ENCODE measurements around the gene SULF2. TPM values are rescaled to one million over a fixed set of nuclear protein-coding genes. Genes with fewer than 3 reads are reported as not detected.

The SULF2 gene
- total RNA-seq, 1 experiment from 2014 or later = not detected

DNA sequence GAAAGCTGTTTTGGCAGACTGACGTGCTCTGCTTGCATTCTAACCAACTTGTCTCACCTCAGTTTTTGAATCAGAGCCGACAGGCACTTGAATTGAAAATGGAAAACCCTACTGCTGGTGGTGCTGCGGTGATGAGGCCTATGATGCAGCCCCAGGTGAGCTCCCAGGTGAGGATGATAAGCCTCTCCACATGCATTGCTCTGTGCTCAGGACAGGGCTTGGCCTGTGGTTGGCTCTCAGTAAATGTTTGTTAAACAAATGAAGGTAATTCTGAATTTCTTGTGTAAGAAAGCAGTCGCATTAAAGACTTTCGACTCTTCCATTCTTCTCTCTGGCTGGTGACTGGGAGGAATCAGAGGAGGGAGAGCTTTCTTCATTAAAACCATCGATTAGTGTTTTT is 136.3 kb downstream of the SULF2 start:
- Histone ChIP-seq H3K9me2 (replicated peaks; ENCODE audit: insufficient read depth, low read length) (no peaks in the 10 kb centered on the region), H3K9ac (ENCODE audit: low read length) (no peak overlapping the region), H3K36me3 (ENCODE audit: insufficient read depth, low read length) (peaks cover 42% of the 10 kb centered on the region), H3K4me1 (ENCODE audit: low read length) (no peaks in the 10 kb centered on the region), H3K27me3 (ENCODE audit: low read length) (no peaks in the 10 kb centered on the region), H3K9me3 (ENCODE audit: low read length) (no peaks in the 10 kb centered on the region), H2AFZ (ENCODE audit: low read length) (no peak overlapping the region), H3K4me2 (ENCODE audit: low read depth, low read length, poor library complexity, severe bottlenecking) (no peak overlapping the region), H3K27ac (ENCODE audit: low read length) (no peak overlapping the region), H3K4me3 (ENCODE audit: low read length) (no peak overlapping the region), H4K20me1 (ENCODE audit: insufficient read depth, low read depth, low read length) (no peaks in the 10 kb centered on the region), H3K79me2 (ENCODE audit: low read length) (no peaks in the 10 kb centered on the region)
- DNase-seq = no peak

GRCh38 chr20:47647994-47648393 is 137.3 kb downstream of the SULF2 start:
- Histone ChIP-seq H3K4me2 (ENCODE audit: low read depth, low read length, poor library complexity, severe bottlenecking) (no peak overlapping the region), H3K27me3 (ENCODE audit: low read length) (no peaks in the 10 kb centered on the region), H3K9me3 (ENCODE audit: low read length) (no peaks in the 10 kb centered on the region), H2AFZ (ENCODE audit: low read length) (no peak overlapping the region), H3K36me3 (ENCODE audit: insufficient read depth, low read length) (peaks cover 39% of the 10 kb centered on the region), H3K79me2 (ENCODE audit: low read length) (no peaks in the 10 kb centered on the region), H3K4me3 (ENCODE audit: low read length) (no peak overlapping the region), H3K9me2 (replicated peaks; ENCODE audit: insufficient read depth, low read length) (no peaks in the 10 kb centered on the region), H4K20me1 (ENCODE audit: insufficient read depth, low read depth, low read length) (no peaks in the 10 kb centered on the region), H3K4me1 (ENCODE audit: low read length) (no peaks in the 10 kb centered on the region), H3K27ac (ENCODE audit: low read length) (no peak overlapping the region), H3K9ac (ENCODE audit: low read length) (no peak overlapping the region)
- no peak for DNase-seq

DNA sequence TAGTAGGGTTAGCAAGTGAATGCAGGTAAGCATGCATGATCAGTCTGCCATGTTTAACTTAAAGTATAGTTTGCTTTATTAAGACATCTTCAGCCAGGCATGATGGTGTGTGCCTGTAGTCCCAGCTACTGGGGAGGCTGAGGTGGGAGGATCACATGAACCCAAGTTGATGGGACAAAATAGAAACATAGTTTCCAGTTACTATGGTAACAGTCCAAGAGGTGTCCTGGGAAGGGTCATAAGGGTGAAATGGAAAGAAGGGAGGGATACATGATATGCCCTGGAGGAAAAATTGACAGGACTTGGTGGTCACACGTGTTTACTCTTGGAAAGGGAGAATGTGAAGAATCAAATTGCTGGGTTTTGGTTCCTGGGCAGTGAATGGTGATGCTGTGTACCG is 139.6 kb downstream of the SULF2 start:
- H3K36me3 ChIP-seq (ENCODE audit: insufficient read depth, low read length) = peaks cover 37% of the 10 kb centered on the region
- no peaks in the 10 kb centered on the region for H3K4me1 ChIP-seq (ENCODE audit: low read length)
- no peak overlapping the region for H3K27ac ChIP-seq (ENCODE audit: low read length)
- H3K9me3 ChIP-seq (ENCODE audit: low read length) = no peaks in the 10 kb centered on the region
- no peaks in the 10 kb centered on the region for H4K20me1 ChIP-seq (ENCODE audit: insufficient read depth, low read depth, low read length)
- no peaks in the 10 kb centered on the region for H3K9me2 ChIP-seq (replicated peaks; ENCODE audit: insufficient read depth, low read length)
- H3K79me2 ChIP-seq (ENCODE audit: low read length) = no peaks in the 10 kb centered on the region
- no peak for DNase-seq
- H3K27me3 ChIP-seq (ENCODE audit: low read length) = no peaks in the 10 kb centered on the region
- no peak overlapping the region for H3K4me3 ChIP-seq (ENCODE audit: low read length)
- no peak overlapping the region for H2AFZ ChIP-seq (ENCODE audit: low read length)
- H3K9ac ChIP-seq (ENCODE audit: low read length) = no peak overlapping the region
- no peak overlapping the region for H3K4me2 ChIP-seq (ENCODE audit: low read depth, low read length, poor library complexity, severe bottlenecking)

GRCh38 chr20:47642624-47643023 is 142.7 kb downstream of the SULF2 start:
- H3K9me2 ChIP-seq (replicated peaks; ENCODE audit: insufficient read depth, low read length) = no peaks in the 10 kb centered on the region
- no peaks in the 10 kb centered on the region for H3K4me1 ChIP-seq (ENCODE audit: low read length)
- H3K9ac ChIP-seq (ENCODE audit: low read length) = no peak overlapping the region
- peaks cover 46% of the 10 kb centered on the region for H3K36me3 ChIP-seq (ENCODE audit: insufficient read depth, low read length)
- 0 out of 2 replicates have a peak, but pooled peaks cover 2% of the 10 kb centered on the region for H3K79me2 ChIP-seq (ENCODE audit: low read length)
- H4K20me1 ChIP-seq (ENCODE audit: insufficient read depth, low read depth, low read length) = no peaks in the 10 kb centered on the region
- H2AFZ ChIP-seq (ENCODE audit: low read length) = no peak overlapping the region
- no peaks in the 10 kb centered on the region for H3K27me3 ChIP-seq (ENCODE audit: low read length)
- no peaks in the 10 kb centered on the region for H3K9me3 ChIP-seq (ENCODE audit: low read length)
- no peak overlapping the region for H3K4me3 ChIP-seq (ENCODE audit: low read length)
- no peak overlapping the region for H3K27ac ChIP-seq (ENCODE audit: low read length)
- no peak for DNase-seq
- H3K4me2 ChIP-seq (ENCODE audit: low read depth, low read length, poor library complexity, severe bottlenecking) = no peak overlapping the region

GRCh38 chr20:47642118-47642517 is 143.2 kb downstream of the SULF2 start:
- Histone ChIP-seq H3K4me2 (ENCODE audit: low read depth, low read length, poor library complexity, severe bottlenecking) (no peak overlapping the region), H3K9ac (ENCODE audit: low read length) (no peak overlapping the region), H3K36me3 (ENCODE audit: insufficient read depth, low read length) (peaks cover 48% of the 10 kb centered on the region), H4K20me1 (ENCODE audit: insufficient read depth, low read depth, low read length) (no peaks in the 10 kb centered on the region), H3K9me3 (ENCODE audit: low read length) (no peaks in the 10 kb centered on the region), H3K4me1 (ENCODE audit: low read length) (no peaks in the 10 kb centered on the region), H2AFZ (ENCODE audit: low read length) (no peak overlapping the region), H3K27me3 (ENCODE audit: low read length) (no peaks in the 10 kb centered on the region), H3K9me2 (replicated peaks; ENCODE audit: insufficient read depth, low read length) (no peaks in the 10 kb centered on the region), H3K4me3 (ENCODE audit: low read length) (no peak overlapping the region), H3K79me2 (ENCODE audit: low read length) (0 out of 2 replicates have a peak, but pooled peaks cover 2% of the 10 kb centered on the region), H3K27ac (ENCODE audit: low read length) (no peak overlapping the region)
- no peak for DNase-seq

DNA sequence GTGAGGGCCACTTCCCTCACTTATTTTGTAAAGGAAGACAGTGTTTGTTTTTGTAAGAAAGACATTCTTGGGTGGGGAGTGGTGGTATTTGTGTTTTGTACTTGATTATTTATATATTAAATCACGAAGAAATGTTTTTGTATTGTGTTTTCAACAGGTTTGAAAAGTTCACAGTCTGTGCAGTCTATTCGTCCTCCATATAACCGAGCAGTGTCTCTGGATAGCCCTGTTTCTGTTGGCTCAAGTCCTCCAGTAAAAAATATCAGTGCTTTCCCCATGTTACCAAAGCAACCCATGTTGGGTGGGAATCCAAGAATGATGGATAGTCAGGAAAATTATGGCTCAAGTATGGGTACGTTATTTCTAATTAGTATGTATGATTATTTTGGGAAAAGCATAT is 146.4 kb downstream of the SULF2 start:
- Histone ChIP-seq H3K27me3 (ENCODE audit: low read length) (no peaks in the 10 kb centered on the region), H3K9me2 (replicated peaks; ENCODE audit: insufficient read depth, low read length) (no peaks in the 10 kb centered on the region), H3K36me3 (ENCODE audit: insufficient read depth, low read length) (peaks cover 67% of the 10 kb centered on the region), H3K79me2 (ENCODE audit: low read length) (peaks cover 8% of the 10 kb centered on the region; the same call in 1 of the 2 replicates), H3K9me3 (ENCODE audit: low read length) (no peaks in the 10 kb centered on the region), H2AFZ (ENCODE audit: low read length) (no peak overlapping the region), H4K20me1 (ENCODE audit: insufficient read depth, low read depth, low read length) (no peaks in the 10 kb centered on the region), H3K4me3 (ENCODE audit: low read length) (no peak overlapping the region), H3K27ac (ENCODE audit: low read length) (no peak overlapping the region), H3K4me1 (ENCODE audit: low read length) (no peaks in the 10 kb centered on the region), H3K9ac (ENCODE audit: low read length) (no peak overlapping the region), H3K4me2 (ENCODE audit: low read depth, low read length, poor library complexity, severe bottlenecking) (no peak overlapping the region)
- no peak for DNase-seq

GRCh38 chr20:47635256-47635655 is 150.0 kb downstream of the SULF2 start:
- Histone ChIP-seq H3K9ac (ENCODE audit: low read length) (no peak overlapping the region), H3K27me3 (ENCODE audit: low read length) (no peaks in the 10 kb centered on the region), H3K4me1 (ENCODE audit: low read length) (no peaks in the 10 kb centered on the region), H4K20me1 (ENCODE audit: insufficient read depth, low read depth, low read length) (no peaks in the 10 kb centered on the region), H3K36me3 (ENCODE audit: insufficient read depth, low read length) (peaks cover 47% of the 10 kb centered on the region; the same call in 1 of the 2 replicates), H2AFZ (ENCODE audit: low read length) (no peak overlapping the region), H3K4me2 (ENCODE audit: low read depth, low read length, poor library complexity, severe bottlenecking) (no peak overlapping the region), H3K9me3 (ENCODE audit: low read length) (no peaks in the 10 kb centered on the region), H3K4me3 (ENCODE audit: low read length) (no peak overlapping the region), H3K79me2 (ENCODE audit: low read length) (peaks cover 14% of the 10 kb centered on the region; the same call in 1 of the 2 replicates), H3K9me2 (replicated peaks; ENCODE audit: insufficient read depth, low read length) (no peaks in the 10 kb centered on the region), H3K27ac (ENCODE audit: low read length) (no peak overlapping the region)
- no peak for DNase-seq

- DNase-seq = no peak
- Histone ChIP-seq H4K20me1 (ENCODE audit: insufficient read depth, low read depth, low read length) (no peaks in the 10 kb centered on the region), H3K79me2 (ENCODE audit: low read length) (peaks cover 17% of the 10 kb centered on the region; the same call in 1 of the 2 replicates), H3K4me2 (ENCODE audit: low read depth, low read length, poor library complexity, severe bottlenecking) (no peak overlapping the region), H3K27ac (ENCODE audit: low read length) (no peak overlapping the region), H3K9me3 (ENCODE audit: low read length) (no peaks in the 10 kb centered on the region), H3K4me3 (ENCODE audit: low read length) (no peak overlapping the region), H3K9me2 (replicated peaks; ENCODE audit: insufficient read depth, low read length) (no peaks in the 10 kb centered on the region), H3K27me3 (ENCODE audit: low read length) (no peaks in the 10 kb centered on the region), H3K4me1 (ENCODE audit: low read length) (no peaks in the 10 kb centered on the region), H3K36me3 (ENCODE audit: insufficient read depth, low read length) (peaks cover 35% of the 10 kb centered on the region; the same call in 1 of the 2 replicates), H2AFZ (ENCODE audit: low read length) (no peak overlapping the region), H3K9ac (ENCODE audit: low read length) (no peak overlapping the region)
Observed at GRCh38 chr20:47631078-47631477, 154.2 kb downstream of the SULF2 start.

DNA sequence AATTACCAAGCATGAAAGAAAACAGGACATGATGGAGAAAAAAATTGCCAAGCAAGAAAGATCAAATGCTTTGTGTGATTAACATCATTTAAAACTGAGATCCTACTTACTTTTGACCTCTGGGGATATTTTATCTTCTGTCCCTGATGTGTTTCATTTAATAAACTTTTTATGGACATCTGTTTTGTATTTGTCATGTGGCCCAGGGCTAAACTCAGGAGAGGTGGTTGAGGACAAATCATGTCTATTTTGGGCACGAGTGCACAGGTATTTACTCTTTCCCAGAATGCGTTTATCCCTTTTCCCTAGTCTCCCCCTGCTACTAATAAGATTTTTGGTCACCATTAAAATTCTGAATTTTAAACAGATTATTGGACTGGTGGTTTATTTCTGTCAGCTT is 155.4 kb downstream of the SULF2 start:
- Histone ChIP-seq H4K20me1 (ENCODE audit: insufficient read depth, low read depth, low read length) (no peaks in the 10 kb centered on the region), H3K36me3 (ENCODE audit: insufficient read depth, low read length) (peaks cover 27% of the 10 kb centered on the region; the same call in 1 of the 2 replicates), H3K9ac (ENCODE audit: low read length) (no peak overlapping the region), H3K4me3 (ENCODE audit: low read length) (no peak overlapping the region), H3K27ac (ENCODE audit: low read length) (no peak overlapping the region), H3K9me3 (ENCODE audit: low read length) (no peaks in the 10 kb centered on the region), H3K4me2 (ENCODE audit: low read depth, low read length, poor library complexity, severe bottlenecking) (no peak overlapping the region), H2AFZ (ENCODE audit: low read length) (no peak overlapping the region), H3K9me2 (replicated peaks; ENCODE audit: insufficient read depth, low read length) (no peaks in the 10 kb centered on the region), H3K27me3 (ENCODE audit: low read length) (no peaks in the 10 kb centered on the region), H3K79me2 (ENCODE audit: low read length) (peaks cover 18% of the 10 kb centered on the region; the same call in 1 of the 2 replicates), H3K4me1 (ENCODE audit: low read length) (no peaks in the 10 kb centered on the region)
- DNase-seq = no peak

Measured in Karpas-422 (cell line).